Loucy (cell line): ENCODE measurements around the gene FGF12.

ENCODE experiments used
- H2AFZ ChIP-seq: fragments of 200-600 bp; sonication (generic); 2 replicates; pipeline ENCODE4 v1.6.0; 2016; ENCODE audit warnings: antibody characterized with exemption, mild to moderate bottlenecking, low read length, moderate library complexity
- H3F3A ChIP-seq: fragments of 200-600 bp; 2 replicates; pipeline ENCODE4 v1.6.0; 2016; ENCODE audit warnings: antibody characterized with exemption, low read depth, mild to moderate bottlenecking
- H3K27me3 ChIP-seq: fragments of 200-600 bp; sonication (generic); 2 replicates; pipeline ENCODE4 v1.6.1; 2014; ENCODE audit warnings: low read length, mild to moderate bottlenecking; ENCODE audit not compliant: insufficient read depth, poor library complexity, severe bottlenecking
- H3K36me3 ChIP-seq: fragments of 200-600 bp; sonication (generic); 2 replicates; pipeline ENCODE4 v1.6.1; 2016; ENCODE audit warnings: low read length; ENCODE audit not compliant: insufficient read depth
- H3K4me1 ChIP-seq: fragments of 200-600 bp; sonication (generic); 2 replicates; pipeline ENCODE4 v1.5.1; 2014; ENCODE audit warnings: low read length, mild to moderate bottlenecking; ENCODE audit not compliant: insufficient read depth, poor library complexity, severe bottlenecking
- H3K4me2 ChIP-seq: fragments of 200-600 bp; sonication (generic); 2 replicates; pipeline ENCODE4 v1.6.0; 2014; ENCODE audit warnings: antibody characterized with exemption, low read length, low read depth, mild to moderate bottlenecking; ENCODE audit not compliant: poor library complexity, severe bottlenecking
- H3K4me3 ChIP-seq: fragments of 200-600 bp; sonication (generic); 2 replicates; pipeline ENCODE4 v1.5.1; 2014; ENCODE audit warnings: low read length, mild to moderate bottlenecking, mixed read lengths; ENCODE audit not compliant: poor library complexity, severe bottlenecking
- H3K79me2 ChIP-seq: fragments of 200-600 bp; sonication (generic); 2 replicates; pipeline ENCODE4 v1.6.1; 2014; ENCODE audit warnings: low read length; ENCODE audit not compliant: insufficient read depth
- H3K9ac ChIP-seq: fragments of 200-600 bp; sonication (generic); 2 replicates; pipeline ENCODE4 v1.6.0; 2014; ENCODE audit warnings: mild to moderate bottlenecking, low read depth, low read length, moderate library complexity; ENCODE audit not compliant: poor library complexity, severe bottlenecking
- H3K9me2 ChIP-seq: fragments of 200-600 bp; sonication (generic); replicated peaks from 2 replicates; pipeline ENCODE4 v1.6.1; 2016; ENCODE audit warnings: low read depth, low read length, mixed read lengths
- H3K9me3 ChIP-seq: fragments of 200-600 bp; sonication (generic); 2 replicates; pipeline ENCODE4 v1.6.1; 2014; ENCODE audit warnings: mild to moderate bottlenecking, antibody characterized with exemption, low read length, low read depth; ENCODE audit not compliant: insufficient read depth
- H4K20me1 ChIP-seq: fragments of 200-600 bp; sonication (generic); 2 replicates; pipeline ENCODE4 v1.6.0; 2014; ENCODE audit warnings: antibody characterized with exemption, low read length, mild to moderate bottlenecking; ENCODE audit not compliant: insufficient read depth, poor library complexity, severe bottlenecking
- CTCF ChIP-seq: fragments of 200-600 bp; sonication (generic); conservative IDR thresholded peaks from 2 replicates; pipeline ENCODE4 v1.5.1; 2014; ENCODE audit warnings: mild to moderate bottlenecking, antibody characterized with exemption, low read length
- EZH2phosphoT487 ChIP-seq: fragments of 200-600 bp; IDR thresholded peaks from 2 replicates; pipeline ENCODE4 v1.6.1; 2018; ENCODE audit warnings: antibody characterized with exemption, mild to moderate bottlenecking, moderate library complexity, borderline replicate concordance

FGF12 gene

GRCh38 chr3:192317564-192317963 is 409.8 kb downstream of the FGF12 start:
- no peak overlapping the region for H2AFZ ChIP-seq
- no peaks in the 10 kb centered on the region for H3F3A ChIP-seq
- no peaks in the 10 kb centered on the region for H3K79me2 ChIP-seq
- no peaks in the 10 kb centered on the region for H3K9me2 ChIP-seq
- H3K27me3 ChIP-seq = no peaks in the 10 kb centered on the region
- no peak overlapping the region for H3K9ac ChIP-seq
- H4K20me1 ChIP-seq = no peaks in the 10 kb centered on the region
- H3K4me3 ChIP-seq = no peak overlapping the region
- H3K4me2 ChIP-seq = no peak overlapping the region
- H3K4me1 ChIP-seq = no peaks in the 10 kb centered on the region
- H3K36me3 ChIP-seq = no peaks in the 10 kb centered on the region
- TF ChIP-seq CTCF (no peak), EZH2phosphoT487 (no peak)
- no peaks in the 10 kb centered on the region for H3K9me3 ChIP-seq

DNA sequence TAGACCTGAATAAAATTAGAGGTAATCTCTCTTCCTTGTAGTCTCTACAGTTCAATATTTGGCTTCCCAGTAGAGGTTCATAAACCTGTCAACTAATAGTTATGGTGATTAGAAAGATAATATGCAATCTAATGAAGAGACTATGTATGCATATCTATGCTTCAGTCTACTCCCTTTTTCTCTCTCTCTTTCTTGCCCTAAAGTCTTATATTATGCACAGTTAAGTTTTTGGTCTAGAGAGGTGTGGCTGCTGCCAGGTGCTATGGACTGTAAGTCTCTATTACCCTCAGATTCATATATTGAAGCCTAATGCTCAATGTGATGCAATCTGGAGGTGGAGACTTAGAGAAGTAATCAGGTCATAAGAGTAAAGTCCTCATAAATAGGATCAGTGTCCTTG is 413.7 kb downstream of the FGF12 start:
- H3K4me3 ChIP-seq = no peak overlapping the region
- no peak overlapping the region for H2AFZ ChIP-seq
- no peaks in the 10 kb centered on the region for H3F3A ChIP-seq
- H4K20me1 ChIP-seq = no peaks in the 10 kb centered on the region
- no peaks in the 10 kb centered on the region for H3K4me1 ChIP-seq
- no peaks in the 10 kb centered on the region for H3K9me3 ChIP-seq
- no peaks in the 10 kb centered on the region for H3K79me2 ChIP-seq
- no peak overlapping the region for H3K9ac ChIP-seq
- H3K4me2 ChIP-seq = no peak overlapping the region
- H3K9me2 ChIP-seq = no peaks in the 10 kb centered on the region
- H3K36me3 ChIP-seq = no peaks in the 10 kb centered on the region
- no peaks in the 10 kb centered on the region for H3K27me3 ChIP-seq
- TF ChIP-seq CTCF = no peak
- TF ChIP-seq EZH2phosphoT487 = no peak

DNA sequence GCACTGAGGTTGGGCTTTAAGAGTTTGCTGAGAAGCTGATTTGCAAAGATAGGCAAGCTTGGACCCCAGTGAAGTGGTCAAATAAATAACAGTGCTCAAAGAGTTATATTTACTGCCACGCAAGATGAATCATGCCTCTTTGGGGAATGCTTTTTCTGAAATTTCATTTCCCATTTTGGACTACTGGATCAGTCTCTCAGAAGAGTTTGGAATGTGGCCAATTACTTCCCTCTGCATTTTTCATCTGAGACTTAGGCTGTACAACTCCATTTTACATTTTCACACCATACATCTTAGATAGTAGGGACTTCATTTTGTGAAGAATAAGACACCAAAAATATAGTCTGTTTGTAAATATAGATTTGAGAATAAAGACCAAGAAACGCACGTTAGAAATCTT is 419.7 kb downstream of the FGF12 start:
- Histone ChIP-seq H4K20me1 (no peaks in the 10 kb centered on the region), H2AFZ (no peak overlapping the region), H3K79me2 (no peaks in the 10 kb centered on the region), H3K36me3 (no peaks in the 10 kb centered on the region), H3K4me1 (no peaks in the 10 kb centered on the region), H3F3A (no peaks in the 10 kb centered on the region), H3K9me2 (no peaks in the 10 kb centered on the region), H3K9ac (no peak overlapping the region), H3K27me3 (no peaks in the 10 kb centered on the region), H3K9me3 (no peaks in the 10 kb centered on the region), H3K4me3 (no peak overlapping the region), H3K4me2 (no peak overlapping the region)
- TF ChIP-seq CTCF (no peak), EZH2phosphoT487 (no peak)
